Progenitor cell of endocrine pancreas (in vitro differentiated cells): ENCODE data around the gene PLCL1. TPM values are rescaled to one million over a fixed set of nuclear protein-coding genes. Genes with fewer than 3 reads are reported as not detected.

Source experiments
- DNase-seq: peaks from one replicate; pipeline ENCODE4 v3.0.0; 2021; ENCODE audit warnings: low spot score; ENCODE audit not compliant: unreplicated experiment
- H3K27ac Mint-ChIP-seq: 2 replicates; pipeline ENCODE4 v1.8.0; 2021; ENCODE audit warnings: mild to moderate bottlenecking, moderate library complexity, mixed read lengths
- H3K27me3 Mint-ChIP-seq: 2 replicates; pipeline ENCODE4 v1.8.0; 2021; ENCODE audit warnings: mixed read lengths
- H3K36me3 Mint-ChIP-seq: 2 replicates; pipeline ENCODE4 v1.8.0; 2022; ENCODE audit warnings: mixed read lengths; ENCODE audit not compliant: insufficient read depth
- H3K4me1 Mint-ChIP-seq: 2 replicates; pipeline ENCODE4 v1.8.0; 2021; ENCODE audit warnings: low read depth, mixed read lengths
- H3K4me3 Mint-ChIP-seq: 2 replicates; pipeline ENCODE4 v1.8.0; 2021; ENCODE audit warnings: low read depth, mild to moderate bottlenecking, moderate library complexity, mixed read lengths
- H3K9me3 Mint-ChIP-seq: 2 replicates; pipeline ENCODE4 v1.8.0; 2021; ENCODE audit warnings: low read depth, mixed read lengths
- total RNA-seq: library from RNA; stranded (reverse); gene quantifications from 2 replicates; pipeline ENCODE4 v1.2.1, GENCODE V29; 2021
- TF ChIP-seq, protein P1 (sequence below): fragments of 200-600 bp; sonication (generic); IDR thresholded peaks from one replicate; pipeline ENCODE4 v1.5.0; 2021; ENCODE audit warnings: antibody characterized with exemption, mild to moderate bottlenecking; ENCODE audit not compliant: unreplicated experiment

Gene PLCL1
- total RNA-seq, 1 donor from 2014 or later = 48.3 TPM

DNA sequence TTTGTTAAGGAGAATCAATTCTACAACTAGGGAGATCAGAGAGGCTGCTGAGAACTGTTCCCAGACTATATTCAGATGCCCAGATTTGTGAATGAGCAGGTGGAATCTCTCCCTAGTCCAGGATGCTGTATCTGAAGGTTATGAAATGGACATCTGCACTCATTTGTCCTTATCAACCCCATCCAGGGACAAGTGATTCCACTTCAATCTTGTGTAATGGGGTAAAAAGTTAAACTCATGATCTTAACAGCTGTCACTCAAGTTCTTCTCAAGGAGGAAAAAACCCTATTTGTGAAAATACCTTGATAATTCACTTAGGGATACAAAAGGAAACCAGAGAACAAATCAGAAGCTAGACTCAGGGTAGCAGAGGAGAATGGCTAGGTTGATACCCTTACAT is 144.8 kb downstream of the PLCL1 start:
- H3K27ac Mint-ChIP-seq = no peak overlapping the region
- DNase-seq = no peak
- H3K36me3 Mint-ChIP-seq = no peaks in the 10 kb centered on the region
- TF ChIP-seq, protein P1, sequence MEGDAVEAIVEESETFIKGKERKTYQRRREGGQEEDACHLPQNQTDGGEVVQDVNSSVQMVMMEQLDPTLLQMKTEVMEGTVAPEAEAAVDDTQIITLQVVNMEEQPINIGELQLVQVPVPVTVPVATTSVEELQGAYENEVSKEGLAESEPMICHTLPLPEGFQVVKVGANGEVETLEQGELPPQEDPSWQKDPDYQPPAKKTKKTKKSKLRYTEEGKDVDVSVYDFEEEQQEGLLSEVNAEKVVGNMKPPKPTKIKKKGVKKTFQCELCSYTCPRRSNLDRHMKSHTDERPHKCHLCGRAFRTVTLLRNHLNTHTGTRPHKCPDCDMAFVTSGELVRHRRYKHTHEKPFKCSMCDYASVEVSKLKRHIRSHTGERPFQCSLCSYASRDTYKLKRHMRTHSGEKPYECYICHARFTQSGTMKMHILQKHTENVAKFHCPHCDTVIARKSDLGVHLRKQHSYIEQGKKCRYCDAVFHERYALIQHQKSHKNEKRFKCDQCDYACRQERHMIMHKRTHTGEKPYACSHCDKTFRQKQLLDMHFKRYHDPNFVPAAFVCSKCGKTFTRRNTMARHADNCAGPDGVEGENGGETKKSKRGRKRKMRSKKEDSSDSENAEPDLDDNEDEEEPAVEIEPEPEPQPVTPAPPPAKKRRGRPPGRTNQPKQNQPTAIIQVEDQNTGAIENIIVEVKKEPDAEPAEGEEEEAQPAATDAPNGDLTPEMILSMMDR = no peak
- H3K4me1 Mint-ChIP-seq = peaks cover 83% of the 10 kb centered on the region
- H3K27me3 Mint-ChIP-seq = no peaks in the 10 kb centered on the region
- H3K9me3 Mint-ChIP-seq = no peaks in the 10 kb centered on the region
- H3K4me3 Mint-ChIP-seq = no peak overlapping the region

DNA sequence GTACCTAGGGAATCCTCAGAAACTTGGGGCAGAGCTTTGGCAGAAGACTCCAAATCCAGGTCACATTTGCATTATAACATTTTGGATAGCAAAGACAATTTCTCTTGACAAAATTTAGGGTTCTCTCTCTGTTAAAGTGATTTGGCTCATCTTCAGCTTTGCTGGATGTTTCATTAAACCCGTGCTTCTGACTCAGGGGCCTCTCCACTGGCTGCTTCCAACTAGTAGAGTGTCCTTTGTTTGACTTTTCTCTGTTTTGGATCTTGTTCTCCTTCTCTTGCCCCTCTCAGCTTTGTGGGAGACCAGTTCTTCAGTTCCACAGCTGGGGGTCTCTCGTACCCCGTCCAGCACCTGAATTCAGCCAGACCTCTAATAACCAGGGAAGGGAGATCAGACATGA is 145.6 kb downstream of the PLCL1 start:
- Mint-ChIP-seq H3K27ac (peak overlapping the region; percentile 29), H3K4me3 (peak overlapping the region; percentile 2), H3K4me1 (peaks cover 81% of the 10 kb centered on the region), H3K27me3 (no peaks in the 10 kb centered on the region), H3K9me3 (no peaks in the 10 kb centered on the region), H3K36me3 (no peaks in the 10 kb centered on the region)
- DNase-seq = no peak
- TF ChIP-seq, protein P1 = no peak

DNA sequence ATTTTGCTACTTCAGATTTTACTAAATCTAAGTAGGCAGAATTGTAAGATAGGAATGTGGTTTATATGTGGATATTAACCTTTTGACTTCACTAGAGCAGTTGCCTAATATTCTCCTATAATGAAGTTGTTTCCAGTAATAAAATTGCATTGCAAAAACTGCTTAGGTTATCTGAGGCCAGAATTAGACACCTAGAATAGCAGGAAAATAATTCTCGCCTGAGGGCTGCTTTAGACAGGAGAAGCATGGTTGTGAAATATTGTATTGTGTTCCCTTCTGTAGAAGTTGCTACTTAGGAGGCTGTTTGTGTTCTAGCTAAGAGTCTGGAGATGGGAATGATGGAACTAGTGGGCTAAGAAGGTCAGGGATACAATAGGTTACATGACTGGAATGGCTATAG is 146.3 kb downstream of the PLCL1 start:
- Mint-ChIP-seq H3K9me3 (no peaks in the 10 kb centered on the region), H3K36me3 (peaks cover under 1% of the 10 kb centered on the region), H3K4me3 (no peak overlapping the region), H3K27ac (peak overlapping the region; percentile 46), H3K4me1 (peaks cover 77% of the 10 kb centered on the region), H3K27me3 (no peaks in the 10 kb centered on the region)
- DNase-seq = no peak
- TF ChIP-seq, protein P1 = no peak

DNA sequence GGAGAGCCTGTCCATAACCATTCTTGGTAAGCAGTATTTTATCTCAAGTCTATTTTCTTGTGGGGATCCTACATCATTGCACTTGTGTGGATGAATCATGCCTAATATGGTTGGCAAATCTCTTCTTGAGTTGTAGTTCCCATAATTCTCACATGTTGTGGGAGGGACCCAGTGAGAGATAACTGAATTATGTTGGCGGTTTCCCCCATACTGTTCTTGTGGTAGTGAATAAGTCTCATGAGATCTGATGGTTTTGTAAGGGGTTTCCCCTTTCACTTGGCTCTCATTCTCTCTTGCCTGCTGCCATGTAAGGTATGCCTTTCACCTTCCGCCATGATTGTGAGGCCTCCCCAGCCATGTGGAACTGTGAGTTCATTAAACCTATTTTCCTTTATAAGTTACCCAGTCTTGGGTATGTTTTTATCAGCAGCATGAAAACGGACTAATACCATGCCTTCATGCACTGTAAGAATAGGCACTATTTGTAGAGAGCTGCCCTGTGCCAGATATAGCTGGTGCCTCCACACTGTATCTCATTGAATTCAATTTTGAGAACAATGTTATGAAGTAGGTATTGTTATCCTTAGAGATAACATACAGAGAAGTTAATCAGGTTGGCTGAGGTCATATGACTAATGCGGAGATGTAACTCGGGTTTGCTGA is 148.3 kb downstream of the PLCL1 start:
- Mint-ChIP-seq H3K9me3 (peaks cover 9% of the 10 kb centered on the region), H3K4me3 (peak overlapping the region; percentile 29), H3K27me3 (no peaks in the 10 kb centered on the region), H3K36me3 (peaks cover 15% of the 10 kb centered on the region), H3K4me1 (peaks cover 62% of the 10 kb centered on the region), H3K27ac (peak overlapping the region; percentile 95)
- TF ChIP-seq, protein P1 = no peak
- no peak for DNase-seq

DNA sequence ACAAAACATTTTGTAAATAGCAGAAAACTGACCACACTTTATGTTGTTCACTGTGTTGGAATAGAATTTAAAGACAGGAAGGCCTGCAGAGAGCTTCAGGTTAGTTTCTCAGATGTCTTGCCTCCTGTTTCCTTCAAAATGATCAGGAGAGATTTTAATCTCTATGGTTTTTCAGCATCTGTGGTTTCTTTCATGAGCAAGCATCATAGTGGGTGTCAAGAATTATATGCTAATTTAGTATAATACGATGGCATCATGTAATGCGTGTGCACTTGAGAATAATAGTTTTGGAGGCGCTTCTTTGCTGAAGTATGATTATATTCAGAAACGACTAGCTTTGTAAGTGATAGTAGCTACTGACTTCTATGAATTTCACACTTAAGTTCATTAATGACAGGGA is 149.9 kb downstream of the PLCL1 start:
- peaks cover 24% of the 10 kb centered on the region for H3K36me3 Mint-ChIP-seq
- no peak overlapping the region for H3K4me3 Mint-ChIP-seq
- peak overlapping the region; percentile 84 for H3K27ac Mint-ChIP-seq
- H3K9me3 Mint-ChIP-seq = peaks cover 13% of the 10 kb centered on the region
- peaks cover 45% of the 10 kb centered on the region for H3K4me1 Mint-ChIP-seq
- no peak for DNase-seq
- H3K27me3 Mint-ChIP-seq = no peaks in the 10 kb centered on the region
- TF ChIP-seq, protein P1 = no peak
